Subcutaneous preadipocyte (primary cell): ENCODE results near the gene LYZL6. TPM values are rescaled to one million over a fixed set of nuclear protein-coding genes. Genes with fewer than 3 reads are reported as not detected.

ENCODE experiments used
- small RNA-seq: library from RNA; depleted of rRNA; stranded (forward); fragments of <200 nt; gene quantifications from one replicate; pipeline ENCODE3, GENCODE V24; 2012
- total RNA-seq: library from RNA; depleted of rRNA; stranded (reverse); fragments of >200 nt; gene quantifications from 2 replicates; pipeline ENCODE4 v1.2.3, GENCODE V29; 2012

The LYZL6 gene, protein sequence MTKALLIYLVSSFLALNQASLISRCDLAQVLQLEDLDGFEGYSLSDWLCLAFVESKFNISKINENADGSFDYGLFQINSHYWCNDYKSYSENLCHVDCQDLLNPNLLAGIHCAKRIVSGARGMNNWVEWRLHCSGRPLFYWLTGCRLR
- total RNA-seq = not detected in 2 replicates

DNA sequence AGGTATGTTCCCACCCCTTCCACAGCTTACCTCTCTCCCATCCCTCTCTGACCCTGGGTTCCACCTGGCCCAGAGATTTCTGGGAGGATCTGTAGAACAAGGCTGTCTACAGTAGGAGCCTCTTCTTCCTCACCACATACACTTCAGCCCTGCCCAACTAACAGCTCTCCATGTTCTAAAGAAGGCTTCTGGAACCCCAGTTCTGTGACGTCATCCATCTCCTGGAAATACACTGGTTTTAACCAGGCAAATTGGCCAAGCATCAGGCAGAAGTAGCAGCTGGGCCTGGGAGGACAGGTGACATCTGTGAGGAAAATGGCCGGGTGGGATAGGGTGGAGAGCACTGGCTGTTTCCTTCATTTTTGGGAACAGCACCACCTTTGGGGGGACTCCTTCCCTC, at the start of gene LYZL6:
Gene LYZL6, minus strand, starts transcription at position 177 of the 400 bp plus-strand sequence. CDS start 4,357 bp downstream, outside the sequence.

GRCh38 chr17:35986643-35987042, 43.1 kb upstream of the LYZL6 start, which contains the start of gene CCL14:
CCL14 (minus strand) TSS chr17:35986729; CDS start chr17:35986649, 80 bp downstream.

DNA sequence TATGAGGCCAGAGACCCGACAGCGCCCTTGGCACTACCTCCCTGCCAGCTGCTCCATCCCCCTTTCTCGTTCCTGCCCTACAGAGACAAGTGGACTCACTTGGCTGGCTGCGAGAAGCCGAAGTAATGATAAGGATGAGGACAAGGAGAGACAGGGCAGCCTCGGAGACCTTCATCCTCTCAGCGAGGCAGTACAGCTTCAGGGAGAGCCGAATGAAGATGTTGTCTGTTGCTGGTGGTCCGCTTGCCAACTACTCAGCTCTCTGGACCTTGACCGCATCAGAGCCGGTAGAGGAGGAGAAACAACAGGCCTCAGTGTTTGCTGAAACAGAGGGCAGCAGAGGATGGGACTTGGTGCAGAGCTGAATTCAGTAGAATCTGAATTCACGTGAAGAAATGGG, 37.7 kb upstream of the LYZL6 start, which contains the start of gene CCL16:
Gene CCL16, minus strand, starts transcription at position 252 of the 400 bp plus-strand sequence. Its CDS starts 77 bp downstream, at position 175.

DNA sequence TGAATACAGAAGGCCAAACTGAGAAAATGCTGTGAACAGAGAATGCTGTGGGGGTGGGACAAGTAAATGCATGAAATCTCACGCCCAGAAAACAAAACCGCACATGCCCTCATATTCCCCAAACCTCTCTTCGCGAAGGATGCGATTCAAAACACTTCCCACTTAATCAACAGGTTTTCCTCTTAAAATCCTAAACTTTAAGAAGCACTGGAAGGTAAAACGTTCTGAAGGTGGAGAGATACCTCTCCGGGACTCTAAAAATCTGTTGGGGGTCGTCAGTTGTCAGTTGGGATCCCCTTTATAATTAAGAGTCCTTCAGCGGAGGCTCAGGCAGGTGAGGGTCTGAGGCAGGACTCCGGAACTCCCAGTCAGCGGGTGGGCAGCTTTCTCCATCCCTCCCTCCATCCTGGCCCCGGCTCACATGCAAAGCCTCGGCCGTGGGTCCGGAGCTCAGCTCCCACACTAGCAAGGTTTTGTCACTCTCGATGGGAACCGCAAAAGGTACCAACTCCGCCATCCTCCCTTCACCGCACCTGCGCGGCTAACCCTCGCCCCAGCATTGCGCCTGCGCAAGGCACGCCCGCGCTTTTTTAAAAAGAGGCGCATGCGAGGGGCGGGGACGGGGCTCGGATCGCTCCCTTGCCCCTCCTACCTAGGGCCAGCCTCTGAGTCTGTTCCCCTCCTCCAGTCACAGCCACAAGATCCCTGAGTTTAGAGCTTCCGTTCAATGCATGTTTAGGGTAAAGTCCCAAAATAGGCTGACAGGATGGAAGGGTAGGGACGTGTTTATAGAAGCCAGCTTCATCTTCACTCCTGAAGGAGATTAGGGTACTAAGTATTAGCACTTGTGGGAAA, 13.1 kb downstream of the LYZL6 start, which contains the start of gene RDM1:
Gene RDM1, minus strand, starts transcription at position 563 of the 855 bp plus-strand sequence. Its CDS starts 46 bp downstream, at position 517.

Small RNA genes within 50 kb of the gene (small RNA-seq; reads per million reads assigned to genes)
- 703 reads per million, percentile 99 among the genes with 10 or more reads in this experiment for gene RF00100

Other genes starting within 250 kb of the LYZL6 start
- under 0.01 and 0.20 TPM in 2 replicates for gene RASL10B, start 212.1 kb downstream of the LYZL6 start, total RNA-seq
- gene GAS2L2, start 190.5 kb downstream of the LYZL6 start, total RNA-seq = not detected in 2 replicates
- gene C17orf50, start 182.8 kb downstream of the LYZL6 start, total RNA-seq = not detected in 2 replicates
- gene MMP28, start 148.1 kb downstream of the LYZL6 start, total RNA-seq = 0.37 and 0.39 TPM in 2 replicates
- gene TAF15, start 134.2 kb downstream of the LYZL6 start, total RNA-seq = 39.7 and 61.2 TPM in 2 replicates
- gene HEATR9, start 74.8 kb downstream of the LYZL6 start, total RNA-seq = not detected in 2 replicates
- not detected in 2 replicates for gene CCL5, start 63.4 kb downstream of the LYZL6 start, total RNA-seq
- 0.37 TPM in 1 of 2 replicates, not detected in the other for gene RDM1, start 12.9 kb downstream of the LYZL6 start, total RNA-seq
- gene CCL16, start 37.8 kb upstream of the LYZL6 start, total RNA-seq = not detected in 2 replicates
- not detected in 2 replicates for gene CCL14, start 43.0 kb upstream of the LYZL6 start, total RNA-seq
- not detected in 2 replicates for gene CCL15, start 57.8 kb upstream of the LYZL6 start, total RNA-seq
- not detected in 2 replicates for gene CCL23, start 74.3 kb upstream of the LYZL6 start, total RNA-seq
- gene CCL18, start 120.6 kb upstream of the LYZL6 start, total RNA-seq = not detected in 2 replicates
- gene CCL3, start 146.4 kb upstream of the LYZL6 start, total RNA-seq = not detected in 2 replicates
- gene CCL4, start 160.1 kb upstream of the LYZL6 start, total RNA-seq = not detected in 2 replicates
- gene TBC1D3B, start 232.9 kb upstream of the LYZL6 start, total RNA-seq = 0.37 and 0.59 TPM in 2 replicates